GM18858 (cell line): Measurements from ENCODE around the gene SYT11.
"Not testable (repeated sequence)": the region's sequence is repeated elsewhere in the genome, so short reads cannot be mapped to it uniquely, and the experiment has no call there.

ENCODE experiments used
- ATAC-seq: cut with Tn5 transposase; IDR thresholded peaks from one replicate; pipeline ENCODE4 v1.9.1; 2021; ENCODE audit not compliant: unreplicated experiment

The SYT11 gene

GRCh38 chr1:155859881-155860871 is 809 bp downstream of the SYT11 start:
- no peak for ATAC-seq

- ATAC-seq: no peak
Measured at GRCh38 chr1:155860970-155861510, 1.7 kb downstream of the SYT11 start.

- no peak for ATAC-seq
Measured at GRCh38 chr1:155861896-155862295, 2.5 kb downstream of the SYT11 start.

- ATAC-seq: no peak
Measured at GRCh38 chr1:155864393-155864792, 5.0 kb downstream of the SYT11 start.

GRCh38 chr1:155867766-155868165 is 8.4 kb downstream of the SYT11 start:
- ATAC-seq: no peak

GRCh38 chr1:155871390-155871789 is 12.0 kb downstream of the SYT11 start:
- no peak for ATAC-seq

GRCh38 chr1:155872527-155872926 is 13.2 kb downstream of the SYT11 start:
- ATAC-seq: no peak

- ATAC-seq: no peak
Measured at GRCh38 chr1:155873860-155874259, 14.5 kb downstream of the SYT11 start.

- ATAC-seq: no peak
Measured at GRCh38 chr1:155877945-155878344, 18.6 kb downstream of the SYT11 start.

GRCh38 chr1:155880251-155880650 is 20.9 kb downstream of the SYT11 start:
- no peak for ATAC-seq

- no peak for ATAC-seq
Measured at GRCh38 chr1:155880950-155881349, 21.6 kb downstream of the SYT11 start.

GRCh38 chr1:155882235-155882634 is 22.9 kb downstream of the SYT11 start:
- ATAC-seq: no peak

- no peak for ATAC-seq
Measured at GRCh38 chr1:155882766-155883165, 23.4 kb downstream of the SYT11 start.

- no peak for ATAC-seq
Measured at GRCh38 chr1:155884031-155884960, 24.9 kb downstream of the SYT11 start.

- no peak for ATAC-seq
Measured at GRCh38 chr1:155884982-155885381, 25.6 kb downstream of the SYT11 start.

- ATAC-seq: no peak
Measured at GRCh38 chr1:155888481-155888880, 29.1 kb downstream of the SYT11 start.

- ATAC-seq: no peak
Measured at GRCh38 chr1:155889566-155889965, 30.2 kb downstream of the SYT11 start.

GRCh38 chr1:155890251-155890650 is 30.9 kb downstream of the SYT11 start:
- ATAC-seq: no peak

GRCh38 chr1:155892796-155893195 is 33.4 kb downstream of the SYT11 start:
- ATAC-seq: no peak

- no peak for ATAC-seq
Measured at GRCh38 chr1:155893389-155894142, 34.2 kb downstream of the SYT11 start.

GRCh38 chr1:155895617-155896016 is 36.2 kb downstream of the SYT11 start:
- not testable (repeated sequence) for ATAC-seq
